Ureter (tissue), 1 donor: ENCODE data around the gene MMP15. TPM values are rescaled to one million over a fixed set of nuclear protein-coding genes. Genes with fewer than 3 reads are reported as not detected.
"Not testable (repeated sequence)": the region's sequence is repeated elsewhere in the genome, so short reads cannot be mapped to it uniquely, and the experiment has no call there.

Experiments used
- DNase-seq: peaks from one replicate; pipeline ENCODE4 v3.0.0-alpha.2; 2020; ENCODE audit warnings: low spot score
- total RNA-seq: library from RNA; stranded (reverse); gene quantifications from one replicate; pipeline ENCODE4 v1.2.4, GENCODE V29; 2023
- donor health status: DM: yes; HTN: yes; CAD: no.

The MMP15 gene
- 15.4 TPM for total RNA-seq

GRCh38 chr16:58025351-58026138 is at the start of gene MMP15:
Gene MMP15, plus strand, starts transcription at chr16:58025754. Its CDS starts 597 bp downstream, at chr16:58026351.
- peak; percentile 88 for DNase-seq

- no peak for DNase-seq
Observed at GRCh38 chr16:57976331-57976796, 49.2 kb upstream of the MMP15 start.

DNA sequence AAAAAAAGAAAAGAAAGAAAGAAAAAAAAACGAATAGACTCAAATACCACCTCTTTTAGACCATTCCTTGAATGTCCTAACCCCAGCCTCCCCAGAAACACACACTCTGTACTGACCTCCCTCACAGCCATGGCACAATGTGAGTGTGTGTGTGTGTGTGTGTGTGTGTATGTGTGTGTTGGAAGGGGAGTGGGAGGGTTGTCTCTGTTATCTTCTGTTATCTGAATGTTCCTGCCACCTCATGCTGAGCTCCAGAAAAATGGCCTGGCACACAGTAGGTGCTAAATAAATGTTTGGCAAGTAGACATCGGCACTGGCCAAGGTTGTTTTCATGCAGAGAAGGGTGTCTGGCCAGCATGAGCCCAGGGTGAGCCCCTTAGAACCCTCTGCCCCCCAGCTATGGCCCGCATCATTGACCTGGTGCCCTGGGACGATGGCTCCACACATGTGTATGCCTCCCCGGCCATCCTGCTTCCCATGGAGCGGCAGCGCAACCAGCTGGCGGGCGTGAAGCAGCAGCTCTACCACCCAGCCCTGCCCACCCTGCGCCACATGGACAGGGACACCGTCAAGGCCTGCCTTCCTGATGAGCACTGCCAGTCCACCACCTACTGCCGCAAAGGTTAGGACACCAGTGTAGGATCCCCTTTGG is 48.0 kb upstream of the MMP15 start:
- DNase-seq, result no peak

GRCh38 chr16:57978070-57978465 is 47.5 kb upstream of the MMP15 start:
- not testable (repeated sequence) for DNase-seq

DNA sequence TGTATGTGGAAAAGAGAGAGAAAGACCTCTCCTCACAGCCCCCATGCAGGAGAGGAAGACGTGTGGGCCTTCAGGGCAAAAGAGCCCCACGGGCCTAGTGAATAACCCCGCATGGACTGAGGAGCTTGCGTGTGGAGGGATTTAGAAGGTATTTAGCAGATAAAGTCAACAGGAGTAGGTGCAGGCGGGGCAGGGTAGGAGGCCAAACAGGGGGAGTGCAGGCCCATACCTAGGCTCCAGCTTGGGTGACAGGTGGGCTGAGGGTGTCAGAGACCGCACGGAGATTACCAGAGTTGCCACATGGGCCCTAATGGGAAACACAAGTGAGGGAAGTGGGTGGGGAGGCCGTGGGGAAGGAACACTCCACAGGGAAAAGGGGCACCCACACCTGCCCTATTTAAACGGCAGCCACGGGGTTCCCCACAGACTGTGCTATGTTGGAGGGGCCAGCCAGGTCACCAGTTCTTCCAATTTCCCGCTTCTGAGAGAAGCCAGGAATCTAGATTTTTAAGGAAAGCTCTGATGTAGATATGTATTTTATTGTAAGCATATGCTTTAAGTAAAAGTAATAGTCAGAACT is 46.5 kb upstream of the MMP15 start:
- DNase-seq, result no peak

- DNase-seq, result no peak
Observed at GRCh38 chr16:57981636-57982035, 43.9 kb upstream of the MMP15 start.

DNA sequence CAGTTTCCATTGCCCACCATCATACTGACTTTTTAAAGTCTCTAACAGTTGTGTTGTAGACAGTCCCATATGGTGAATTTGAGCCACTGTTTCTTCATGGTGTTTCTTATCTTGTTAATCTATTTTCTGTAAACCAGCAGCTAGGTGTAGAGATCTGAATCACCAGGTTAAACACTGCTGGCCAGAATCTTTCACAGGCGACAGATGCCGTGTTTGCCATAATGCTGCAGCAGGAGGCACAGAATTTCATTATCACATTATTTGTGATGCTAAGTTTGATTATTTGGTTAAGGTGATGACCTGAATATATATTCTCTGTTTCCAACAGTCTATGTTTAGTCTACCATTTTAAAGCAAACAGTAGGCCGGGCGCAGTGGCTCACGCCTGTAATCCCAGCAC is 43.2 kb upstream of the MMP15 start:
- DNase-seq, result no peak

DNA sequence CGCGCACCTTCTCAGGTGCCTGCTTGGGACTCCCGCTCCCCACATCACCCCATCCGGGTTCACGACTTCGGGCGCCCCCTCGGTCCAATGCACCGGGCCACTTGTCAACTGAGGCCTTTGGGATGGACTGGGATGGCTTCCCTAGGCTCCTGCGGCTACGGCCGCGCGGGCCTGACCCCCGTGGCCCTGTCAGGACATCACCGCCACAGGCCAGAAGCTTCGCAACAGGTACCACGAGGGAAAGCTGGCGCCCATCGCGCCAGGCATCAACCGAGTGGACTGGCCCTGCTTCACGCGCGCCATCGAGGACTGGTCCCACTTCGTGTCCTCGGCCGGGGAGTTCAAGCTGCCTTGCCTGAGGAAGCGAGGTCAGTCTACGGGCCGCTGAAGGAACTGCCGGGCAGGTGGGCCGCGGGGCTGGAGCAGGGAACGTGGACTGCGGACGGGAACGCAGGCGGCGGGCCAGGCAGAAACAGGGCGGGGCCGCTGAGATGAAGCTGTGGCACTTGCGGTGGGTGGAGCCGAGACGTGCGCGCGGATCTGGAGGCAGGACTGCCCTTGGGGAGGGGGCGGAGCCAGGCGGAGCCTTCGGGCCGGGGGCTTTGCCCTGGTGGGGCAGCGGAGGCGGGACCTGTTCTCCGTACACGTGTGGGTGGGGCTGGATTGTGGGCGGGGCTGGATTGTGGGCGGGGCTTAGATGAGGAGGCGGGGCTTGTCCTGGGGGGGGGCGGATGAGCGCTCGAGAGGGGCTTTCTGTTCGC is 40.9 kb upstream of the MMP15 start:
- DNase-seq, result peak; percentile 93

- DNase-seq, result peak; percentile 46
Observed at GRCh38 chr16:57985204-57986181, 40.1 kb upstream of the MMP15 start.

DNA sequence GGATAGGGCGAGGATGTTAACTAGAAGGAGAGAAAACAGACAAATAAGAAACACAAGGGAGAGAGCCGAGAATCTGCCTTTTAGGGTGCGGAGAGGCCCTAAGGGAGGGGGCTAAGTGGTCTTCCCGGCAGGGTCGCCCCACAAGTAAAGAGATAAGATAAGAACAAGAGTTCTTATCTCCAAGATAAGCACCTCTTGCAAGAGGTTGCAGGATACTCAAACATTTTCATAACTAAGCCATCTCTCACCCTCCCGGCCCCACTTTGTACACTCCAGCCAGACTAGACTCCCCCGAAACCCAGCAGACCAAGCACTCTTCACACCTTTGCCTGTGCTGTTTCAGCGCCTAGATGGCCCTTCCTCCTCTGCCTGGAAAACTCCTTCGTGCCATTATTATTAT is 39.4 kb upstream of the MMP15 start:
- DNase-seq, result no peak

GRCh38 chr16:57987441-57988177 is 37.9 kb upstream of the MMP15 start:
- DNase-seq, result no peak

DNA sequence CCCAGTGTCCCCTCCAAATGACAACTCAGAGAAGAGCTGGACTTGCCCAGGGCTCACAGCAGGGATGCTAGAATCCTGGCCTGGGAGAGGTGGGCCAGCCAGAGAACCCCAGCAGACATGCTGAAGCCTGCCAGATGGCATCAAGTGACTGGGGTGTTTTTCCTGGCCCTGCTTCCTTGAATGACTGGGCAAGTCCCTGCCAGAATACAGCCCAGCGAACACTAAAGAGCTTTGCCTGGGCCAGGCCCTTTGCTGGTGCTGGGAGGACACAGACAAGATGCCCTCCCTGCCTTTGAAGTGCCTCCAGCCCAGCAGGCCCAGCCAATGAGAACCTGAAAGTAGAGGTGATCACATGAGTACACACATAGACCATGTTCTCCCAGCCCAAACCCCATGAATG is 36.6 kb upstream of the MMP15 start:
- DNase-seq, result peak; percentile 88

DNA sequence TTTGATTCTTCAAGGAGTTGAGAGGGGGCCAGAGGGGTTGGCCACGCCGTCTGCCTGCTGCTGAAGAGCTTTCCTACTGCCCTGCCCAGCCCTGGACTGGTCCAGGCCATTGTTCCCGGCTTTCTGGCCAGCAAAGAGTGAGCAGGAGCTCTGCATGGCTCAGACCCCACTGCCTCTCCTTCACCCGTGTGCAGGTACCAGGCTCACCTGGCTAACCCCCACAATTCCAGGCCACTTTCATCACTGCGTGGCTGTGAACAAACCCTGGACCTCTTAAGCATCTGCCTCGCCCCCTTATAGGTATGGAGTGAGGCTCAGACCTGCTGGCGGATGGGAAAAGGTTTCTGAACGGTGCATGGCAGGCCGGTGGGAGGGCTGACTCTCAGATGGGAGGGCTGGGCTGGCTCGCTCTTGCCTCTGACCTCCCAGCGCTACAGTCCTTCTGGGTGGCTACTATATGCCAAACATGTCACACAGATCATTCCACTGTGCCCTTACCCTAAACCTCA is 33.9 kb upstream of the MMP15 start:
- DNase-seq, result no peak

GRCh38 chr16:57992084-57992483 is 33.5 kb upstream of the MMP15 start:
- no peak for DNase-seq

- DNase-seq, result peak; percentile 84
Observed at GRCh38 chr16:57993438-57993837, 32.1 kb upstream of the MMP15 start.

DNA sequence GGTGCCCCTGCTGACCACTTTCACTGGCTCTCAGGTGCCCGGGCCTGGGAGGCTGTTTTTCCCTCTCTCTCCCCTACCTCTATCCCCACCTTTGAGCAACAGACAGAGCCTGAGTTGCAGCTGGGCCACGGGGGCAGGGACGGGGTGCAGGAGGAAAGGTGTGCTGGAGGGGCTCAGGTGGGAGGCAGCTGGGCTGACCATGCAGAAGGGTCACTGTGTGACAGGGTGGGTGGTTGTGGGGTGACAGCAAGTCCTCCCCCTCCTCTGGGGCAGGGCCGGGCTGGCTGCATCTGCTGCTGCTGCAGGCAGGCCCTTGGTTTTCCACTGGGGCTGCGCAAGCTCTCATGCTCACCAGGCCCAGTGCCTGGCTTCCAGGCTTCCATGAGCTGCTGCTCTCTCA is 31.7 kb upstream of the MMP15 start:
- DNase-seq, result no peak

GRCh38 chr16:57994361-57994760 is 31.2 kb upstream of the MMP15 start:
- DNase-seq, result no peak

DNA sequence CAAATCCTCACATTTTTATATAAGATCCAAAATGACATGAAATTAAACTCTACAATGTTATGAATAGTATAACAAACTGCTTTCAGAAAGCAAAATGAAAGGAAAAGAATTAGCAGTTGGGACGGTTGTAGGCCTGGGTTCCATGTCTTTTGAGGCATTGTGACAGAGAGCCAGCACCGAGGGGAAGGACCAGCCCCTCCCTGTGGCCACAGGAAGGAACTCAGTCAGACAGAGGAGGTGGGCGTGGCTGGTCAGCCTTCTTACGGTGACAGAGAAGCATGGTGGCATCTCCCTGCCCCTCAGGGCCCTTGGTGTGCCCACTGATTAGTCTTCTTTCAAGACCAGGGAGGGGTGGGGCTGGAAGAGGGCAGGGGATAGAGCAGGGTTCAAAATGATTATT is 30.8 kb upstream of the MMP15 start:
- peak; percentile 74 for DNase-seq

GRCh38 chr16:57995721-57996405 is 29.7 kb upstream of the MMP15 start:
- no peak for DNase-seq
